GM18508 (cell line): ENCODE measurements around the gene PELI2.

Source experiments
- ATAC-seq: cut with Tn5 transposase; IDR thresholded peaks from one replicate; pipeline ENCODE4 v1.9.1; 2021; ENCODE audit warnings: moderate number of reproducible peaks; ENCODE audit not compliant: insufficient read depth, unreplicated experiment

Gene PELI2

GRCh38 chr14:56224229-56224628 lies 106.0 kb downstream of the PELI2 start:
- ATAC-seq, result no peak

DNA sequence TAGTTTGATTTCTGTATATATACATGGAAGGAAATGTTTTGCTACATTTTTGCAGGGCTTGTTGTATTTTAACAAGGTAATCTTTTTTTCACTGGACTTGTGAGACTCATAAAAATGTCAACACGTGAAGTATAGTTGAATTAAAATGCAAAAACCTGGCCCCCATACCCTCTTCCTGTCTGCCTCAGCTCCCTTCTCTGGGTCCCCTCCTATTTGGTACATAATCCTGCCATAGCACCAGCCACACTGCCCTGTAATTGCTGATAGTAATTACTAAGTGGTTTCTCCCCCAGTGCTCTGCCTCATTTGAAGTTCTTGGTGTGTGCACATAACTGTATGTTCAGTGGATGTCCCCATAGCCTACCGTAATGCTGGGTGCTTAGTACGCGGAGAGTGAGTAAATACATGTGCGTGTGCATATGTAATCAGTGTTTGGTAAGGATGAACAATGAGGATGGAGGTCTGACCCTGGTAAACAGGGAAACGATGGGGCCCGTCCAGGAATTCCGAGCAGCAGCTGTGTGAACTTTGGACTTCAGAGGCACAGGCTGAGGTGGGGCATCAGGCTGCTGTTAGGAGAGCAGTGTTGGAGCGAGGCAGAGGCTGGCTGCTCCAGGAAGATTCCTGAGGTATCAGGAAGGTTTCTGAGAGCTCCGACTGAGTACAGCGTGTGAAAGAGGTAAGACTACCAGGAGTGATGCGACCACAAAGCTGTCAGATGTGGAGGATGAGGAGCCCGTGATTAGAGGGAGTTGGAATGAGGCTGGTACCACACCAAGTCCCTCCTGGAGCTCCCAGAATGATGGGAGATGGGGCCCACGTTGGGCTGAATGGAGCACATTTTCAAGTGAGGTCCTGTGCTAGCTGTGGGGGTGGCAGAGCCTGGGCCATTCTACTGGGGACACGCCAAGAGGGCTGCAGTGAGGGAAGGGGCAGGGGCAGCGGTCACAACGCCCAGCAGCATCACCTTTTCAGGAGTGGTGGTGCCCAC lies 106.8 kb downstream of the PELI2 start:
- no peak for ATAC-seq

- ATAC-seq, result no peak
These were observed 117.2 kb downstream of the PELI2 start for GRCh38 chr14:56235388-56235787.

DNA sequence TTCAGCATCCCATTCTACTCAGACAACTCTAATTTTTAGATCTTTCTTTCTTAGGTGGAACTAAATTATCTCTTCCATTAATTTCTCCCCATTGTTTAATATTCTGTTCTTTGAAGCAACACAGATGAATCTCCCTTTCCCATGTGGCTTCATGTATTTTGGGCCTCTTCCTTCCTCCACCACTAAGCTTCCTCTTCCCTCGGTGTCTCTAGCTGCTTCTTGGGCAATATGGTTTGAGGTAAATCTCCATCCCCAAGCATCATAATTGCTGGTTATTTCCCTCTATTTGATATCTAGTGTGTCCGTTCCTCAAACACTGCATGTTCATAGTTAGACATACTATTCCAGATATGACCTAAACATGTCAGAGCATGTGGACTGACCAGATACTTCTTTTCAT lies 119.2 kb downstream of the PELI2 start:
- ATAC-seq, result no peak

DNA sequence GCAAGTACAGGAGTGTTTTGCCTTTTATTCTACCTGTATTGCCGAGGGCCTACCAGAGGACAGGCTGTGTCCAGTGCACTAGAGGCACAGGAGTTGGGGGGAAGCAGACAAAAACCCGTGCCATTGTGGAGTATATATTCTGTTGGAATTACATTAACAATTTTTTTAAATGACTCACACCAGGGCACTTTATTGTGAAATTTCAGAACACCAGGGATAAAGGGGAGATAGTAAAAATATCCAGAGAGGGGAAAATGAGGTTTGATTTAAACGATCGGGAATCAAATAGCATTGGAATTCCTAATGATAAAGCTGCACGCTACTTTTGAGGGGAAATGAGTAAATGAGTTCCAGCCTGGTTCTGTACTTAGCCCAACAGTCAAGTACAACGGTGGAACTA lies 123.2 kb downstream of the PELI2 start:
- ATAC-seq, result no peak

DNA sequence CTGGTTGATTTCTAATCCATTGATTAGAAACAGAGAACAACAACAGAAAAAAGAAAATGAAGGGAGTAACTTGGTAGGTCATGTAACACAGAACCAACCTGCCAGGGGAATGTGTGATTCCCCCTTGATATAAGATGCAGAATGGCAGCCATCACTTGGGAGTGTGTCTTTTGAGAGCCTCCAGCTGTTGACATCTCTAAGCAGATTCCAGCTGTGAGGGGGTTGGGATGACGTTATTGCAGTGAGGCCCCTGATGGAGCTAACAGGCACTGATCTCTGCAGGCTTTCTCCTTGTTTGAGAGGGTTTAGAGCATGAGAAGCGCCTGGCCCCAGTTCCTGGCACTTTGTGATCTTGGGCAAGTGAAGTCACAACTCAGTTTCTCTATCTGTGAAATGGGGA lies 124.9 kb downstream of the PELI2 start:
- ATAC-seq, result no peak

DNA sequence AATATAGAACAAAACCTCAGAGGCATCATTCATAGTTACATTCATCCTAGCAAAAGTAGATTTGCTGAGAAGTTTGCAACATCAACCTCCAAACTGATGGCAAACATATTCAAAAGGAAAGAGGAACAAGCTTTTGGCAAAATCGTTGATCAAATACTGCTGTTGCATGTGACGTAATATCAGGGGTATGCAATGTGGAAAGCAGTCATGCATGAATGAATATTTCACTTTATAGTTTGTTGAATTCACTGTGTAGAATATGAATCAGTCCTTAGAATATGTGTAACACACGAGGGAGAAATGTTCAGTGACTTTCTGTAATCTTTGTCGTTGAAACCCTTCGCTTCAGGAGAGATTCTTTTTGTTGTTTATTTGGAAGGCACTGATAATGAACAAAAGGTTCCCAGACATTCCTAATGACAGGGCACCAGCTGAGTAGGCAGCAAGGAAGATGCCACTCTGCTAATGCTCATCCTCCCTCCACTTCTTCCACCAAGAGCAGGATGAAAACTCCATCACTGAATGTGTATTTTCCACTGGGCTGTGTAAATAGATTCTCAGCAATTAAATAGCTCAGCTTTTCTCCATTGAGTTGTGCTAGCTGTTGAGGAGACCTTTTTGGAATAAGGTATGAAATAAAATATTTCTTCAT lies 126.1 kb downstream of the PELI2 start:
- ATAC-seq, result no peak

- ATAC-seq, result no peak
These were observed 129.4 kb downstream of the PELI2 start for GRCh38 chr14:56247495-56248200.

DNA sequence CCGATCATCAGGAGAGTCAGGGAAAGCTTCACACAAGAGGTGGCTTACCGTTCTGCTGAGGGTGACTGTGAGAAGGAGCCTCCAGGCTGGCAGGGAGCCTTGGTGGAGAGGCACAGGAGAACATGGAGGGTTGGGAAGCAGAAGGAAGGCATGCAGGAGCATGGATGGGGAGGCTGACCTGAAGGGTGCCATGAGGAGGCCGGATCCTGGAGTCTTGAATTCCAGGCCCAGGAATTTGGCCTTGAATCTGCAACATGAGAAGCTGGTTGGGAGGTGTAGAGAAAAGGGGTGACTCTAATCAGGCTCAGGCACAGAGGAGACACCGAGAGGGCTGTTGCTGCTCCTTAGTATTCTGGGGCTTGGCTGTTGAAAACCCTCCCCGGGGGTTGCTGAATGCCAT lies 130.2 kb downstream of the PELI2 start:
- no peak for ATAC-seq

DNA sequence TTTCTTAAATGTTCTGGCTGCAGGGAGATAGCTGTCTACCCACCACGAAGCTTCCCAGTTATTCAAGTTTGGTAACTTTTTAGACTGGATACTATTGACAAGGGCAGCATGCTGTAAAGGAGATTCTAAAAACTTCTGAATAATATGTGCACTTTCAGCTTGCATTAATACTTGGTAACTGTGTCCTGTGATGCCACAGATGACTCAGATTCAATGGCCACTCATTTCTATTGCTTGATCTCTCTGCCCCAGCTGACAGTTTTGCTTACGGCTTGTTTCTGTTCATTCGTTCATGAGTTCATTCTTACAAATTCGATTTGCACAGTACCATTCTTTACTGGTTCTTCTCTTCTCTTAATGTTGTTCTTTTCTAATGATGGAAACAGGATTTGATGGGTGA lies 142.8 kb downstream of the PELI2 start:
- ATAC-seq, result no peak

- ATAC-seq, result no peak
These were observed 144.3 kb downstream of the PELI2 start for GRCh38 chr14:56262530-56262929.

DNA sequence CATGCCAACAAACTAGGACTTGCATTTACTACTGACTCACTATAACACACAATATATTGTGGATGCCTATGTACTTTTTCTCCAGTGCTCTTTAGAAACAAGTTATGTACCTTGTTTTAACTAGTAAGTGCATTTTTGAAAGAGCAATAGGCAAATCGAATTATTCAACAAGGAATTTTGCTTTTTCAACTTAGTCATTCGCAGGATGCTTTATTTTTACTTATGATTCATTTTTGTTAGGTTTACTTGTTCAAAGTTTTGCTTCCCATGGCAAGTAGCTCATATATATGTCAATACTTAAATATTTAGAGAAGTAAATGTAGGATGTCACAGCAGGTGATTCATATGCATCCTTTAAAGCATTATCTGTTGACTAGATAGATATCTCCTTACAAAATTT lies 149.8 kb downstream of the PELI2 start:
- ATAC-seq, result no peak

GRCh38 chr14:56268673-56269072 lies 150.5 kb downstream of the PELI2 start:
- ATAC-seq, result no peak

- no peak for ATAC-seq
These were observed 152.7 kb downstream of the PELI2 start for GRCh38 chr14:56270921-56271320.

GRCh38 chr14:56271970-56272369 lies 153.8 kb downstream of the PELI2 start:
- no peak for ATAC-seq

- ATAC-seq, result no peak
These were observed 154.9 kb downstream of the PELI2 start for GRCh38 chr14:56273155-56273554.

- ATAC-seq, result no peak
These were observed 155.7 kb downstream of the PELI2 start for GRCh38 chr14:56273951-56274350.

DNA sequence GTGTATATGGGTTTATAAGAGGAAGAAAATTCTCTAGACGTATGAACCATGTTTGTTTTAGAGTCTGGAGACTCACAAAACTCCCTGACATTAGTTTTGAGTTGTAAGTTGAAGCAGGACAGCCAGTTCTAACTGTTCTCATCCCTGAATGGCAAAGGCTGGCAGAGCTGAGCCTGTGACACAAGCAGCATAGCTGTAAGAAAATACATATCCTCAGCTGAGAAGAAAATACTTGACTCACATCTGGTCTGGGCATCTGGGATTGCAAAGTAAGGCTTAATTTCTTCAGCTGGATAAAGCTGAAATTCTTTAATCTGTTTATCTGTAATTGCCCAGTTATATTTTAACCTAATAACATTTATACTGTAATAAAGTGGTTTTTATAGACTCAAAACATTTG lies 156.3 kb downstream of the PELI2 start:
- ATAC-seq, result no peak

DNA sequence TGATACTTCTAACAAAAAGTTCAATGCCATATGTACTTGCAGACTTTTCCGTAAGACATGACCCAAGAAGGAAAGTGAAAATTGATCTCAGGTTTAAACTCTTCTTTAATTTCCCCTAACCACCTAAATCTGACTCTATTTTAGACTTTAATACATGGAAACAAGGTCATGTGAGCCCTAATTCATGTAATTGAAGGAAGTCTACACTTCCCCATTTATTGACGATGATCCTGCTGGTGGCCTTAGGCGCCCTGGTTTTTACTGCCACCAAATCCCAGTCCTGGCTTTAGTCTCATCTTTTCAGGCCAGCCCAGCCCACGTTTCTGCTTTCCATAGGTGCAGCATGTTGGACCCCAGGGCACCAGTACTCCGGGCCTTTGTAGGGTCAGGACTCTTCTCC lies 157.9 kb downstream of the PELI2 start:
- no peak for ATAC-seq

GRCh38 chr14:56278383-56278782 lies 160.2 kb downstream of the PELI2 start:
- ATAC-seq, result no peak

GRCh38 chr14:56280843-56281242 lies 162.6 kb downstream of the PELI2 start:
- no peak for ATAC-seq
